Measurements from ENCODE around the gene PLD4.

DNA sequence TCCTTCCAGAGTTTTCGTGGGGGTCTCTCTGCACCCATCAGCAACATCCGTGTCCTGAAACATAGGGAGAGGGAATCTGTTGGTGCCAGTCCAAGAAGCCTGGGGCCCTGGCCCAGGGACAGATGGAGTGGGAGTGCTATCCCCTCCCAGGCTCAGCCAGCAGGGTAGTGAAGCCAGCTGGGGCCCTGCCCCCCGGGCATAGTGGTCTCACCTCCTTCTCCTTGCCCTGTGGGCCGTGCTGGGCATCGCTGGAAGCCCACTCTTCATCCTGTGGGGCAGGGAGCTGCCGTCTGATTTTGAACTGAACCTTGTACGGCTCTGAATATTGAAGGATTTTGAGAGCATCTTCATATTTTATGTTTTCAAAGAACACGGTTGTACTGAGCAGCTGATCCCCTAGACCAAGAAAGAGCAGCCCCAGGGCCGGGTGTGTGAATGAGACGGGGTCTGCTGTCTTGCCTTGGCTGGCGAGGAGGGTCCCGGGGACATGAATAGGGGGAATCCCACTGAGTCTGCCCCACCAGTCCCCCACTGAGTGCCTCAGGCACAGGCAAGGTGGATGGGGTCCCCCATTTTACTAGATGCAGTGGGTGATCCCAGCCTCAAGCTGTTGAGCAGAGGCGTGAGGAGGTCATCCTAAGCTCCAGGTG is 30.2 kb downstream of the PLD4 start:
- TF ChIP-seq, protein P1, sequence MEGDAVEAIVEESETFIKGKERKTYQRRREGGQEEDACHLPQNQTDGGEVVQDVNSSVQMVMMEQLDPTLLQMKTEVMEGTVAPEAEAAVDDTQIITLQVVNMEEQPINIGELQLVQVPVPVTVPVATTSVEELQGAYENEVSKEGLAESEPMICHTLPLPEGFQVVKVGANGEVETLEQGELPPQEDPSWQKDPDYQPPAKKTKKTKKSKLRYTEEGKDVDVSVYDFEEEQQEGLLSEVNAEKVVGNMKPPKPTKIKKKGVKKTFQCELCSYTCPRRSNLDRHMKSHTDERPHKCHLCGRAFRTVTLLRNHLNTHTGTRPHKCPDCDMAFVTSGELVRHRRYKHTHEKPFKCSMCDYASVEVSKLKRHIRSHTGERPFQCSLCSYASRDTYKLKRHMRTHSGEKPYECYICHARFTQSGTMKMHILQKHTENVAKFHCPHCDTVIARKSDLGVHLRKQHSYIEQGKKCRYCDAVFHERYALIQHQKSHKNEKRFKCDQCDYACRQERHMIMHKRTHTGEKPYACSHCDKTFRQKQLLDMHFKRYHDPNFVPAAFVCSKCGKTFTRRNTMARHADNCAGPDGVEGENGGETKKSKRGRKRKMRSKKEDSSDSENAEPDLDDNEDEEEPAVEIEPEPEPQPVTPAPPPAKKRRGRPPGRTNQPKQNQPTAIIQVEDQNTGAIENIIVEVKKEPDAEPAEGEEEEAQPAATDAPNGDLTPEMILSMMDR (IDR thresholded peaks at IDR 0.05) = no peak
- TF ChIP-seq POLR2A (IDR thresholded peaks at IDR 0.05) = no peak

Data from lower leg skin (tissue), 3 donors.